Tibial nerve (tissue), 3 donors: Measurements from ENCODE around the gene PIK3R1.

Source experiments
- POLR2A ChIP-seq, 2 donors: fragments of 450-650 bp; IDR thresholded peaks; one replicate each; pipeline ENCODE4 v1.6.1; 2017; ENCODE audit warnings: antibody characterized with exemption in 2 of 2, mild to moderate bottlenecking in 2 of 2, moderate library complexity in 2 of 2
- TF ChIP-seq, protein P1 (sequence below), 5 experiments: fragments of 200-600 bp in 3 of 5; fragments of 450-650 bp in 2 of 5; sonication (generic) in 3 of 5; IDR thresholded peaks; one replicate each; pipeline ENCODE4 v1.5.1; 2016 to 2019; ENCODE audit warnings: antibody characterized with exemption in 5 of 5, mild to moderate bottlenecking in 3 of 5, moderate library complexity in 2 of 5

DNA sequence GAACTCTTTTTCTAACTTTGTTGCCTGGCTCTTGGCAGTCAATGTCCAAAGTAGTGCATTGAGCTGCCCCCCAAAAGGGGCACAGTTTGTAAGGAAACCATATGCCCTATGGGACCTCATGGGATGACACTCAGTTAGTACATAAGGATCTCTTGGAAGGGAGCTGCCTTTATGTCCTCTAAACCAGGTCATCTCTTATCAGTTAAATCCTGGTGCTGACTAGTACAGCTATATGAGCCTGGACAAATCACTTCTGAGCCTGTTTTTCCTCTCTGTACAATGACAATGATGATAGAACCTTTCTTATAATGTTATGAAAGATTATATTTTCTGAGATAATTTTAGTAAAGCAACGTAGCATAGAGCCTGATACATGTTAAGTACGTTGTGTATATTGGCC, 44.1 kb downstream of the PIK3R1 start:
- TF ChIP-seq, protein P1, sequence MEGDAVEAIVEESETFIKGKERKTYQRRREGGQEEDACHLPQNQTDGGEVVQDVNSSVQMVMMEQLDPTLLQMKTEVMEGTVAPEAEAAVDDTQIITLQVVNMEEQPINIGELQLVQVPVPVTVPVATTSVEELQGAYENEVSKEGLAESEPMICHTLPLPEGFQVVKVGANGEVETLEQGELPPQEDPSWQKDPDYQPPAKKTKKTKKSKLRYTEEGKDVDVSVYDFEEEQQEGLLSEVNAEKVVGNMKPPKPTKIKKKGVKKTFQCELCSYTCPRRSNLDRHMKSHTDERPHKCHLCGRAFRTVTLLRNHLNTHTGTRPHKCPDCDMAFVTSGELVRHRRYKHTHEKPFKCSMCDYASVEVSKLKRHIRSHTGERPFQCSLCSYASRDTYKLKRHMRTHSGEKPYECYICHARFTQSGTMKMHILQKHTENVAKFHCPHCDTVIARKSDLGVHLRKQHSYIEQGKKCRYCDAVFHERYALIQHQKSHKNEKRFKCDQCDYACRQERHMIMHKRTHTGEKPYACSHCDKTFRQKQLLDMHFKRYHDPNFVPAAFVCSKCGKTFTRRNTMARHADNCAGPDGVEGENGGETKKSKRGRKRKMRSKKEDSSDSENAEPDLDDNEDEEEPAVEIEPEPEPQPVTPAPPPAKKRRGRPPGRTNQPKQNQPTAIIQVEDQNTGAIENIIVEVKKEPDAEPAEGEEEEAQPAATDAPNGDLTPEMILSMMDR (IDR thresholded peaks at IDR 0.05) = no peak
- no peak for TF ChIP-seq POLR2A (IDR thresholded peaks at IDR 0.05)
